ENCODE data around the gene NFIA. TPM values are rescaled to one million over a fixed set of nuclear protein-coding genes. Genes with fewer than 3 reads are reported as not detected.

The NFIA gene
- polyA plus RNA-seq, 4 donors, result 12.0 to 62.2 (median 21.4) TPM

- DNase-seq (ENCODE audit: low read depth in 4 of 4, low spot score in 3 of 4), result no peak
Observed at GRCh38 chr1:61204528-61204927, 122.2 kb downstream of the NFIA start.

GRCh38 chr1:61207416-61207815 lies 125.1 kb downstream of the NFIA start:
- no peak for DNase-seq (ENCODE audit: low read depth in 4 of 4, low spot score in 3 of 4)

- DNase-seq (ENCODE audit: low read depth in 4 of 4, low spot score in 3 of 4), result no peak
Observed at GRCh38 chr1:61208172-61208571, 125.8 kb downstream of the NFIA start.

GRCh38 chr1:61208831-61209230 lies 126.5 kb downstream of the NFIA start:
- DNase-seq (ENCODE audit: low read depth in 4 of 4, low spot score in 3 of 4), result no peak

- no peak for DNase-seq (ENCODE audit: low read depth in 4 of 4, low spot score in 3 of 4)
Observed at GRCh38 chr1:61210435-61211154, 128.2 kb downstream of the NFIA start.

- no peak for DNase-seq (ENCODE audit: low read depth in 4 of 4, low spot score in 3 of 4)
Observed at GRCh38 chr1:61213245-61214011, 131.1 kb downstream of the NFIA start.

- no peak for DNase-seq (ENCODE audit: low read depth in 4 of 4, low spot score in 3 of 4)
Observed at GRCh38 chr1:61215119-61215518, 132.8 kb downstream of the NFIA start.

GRCh38 chr1:61215676-61216289 lies 133.4 kb downstream of the NFIA start:
- DNase-seq (ENCODE audit: low read depth in 4 of 4, low spot score in 3 of 4), result no peak

GRCh38 chr1:61220536-61220935 lies 138.2 kb downstream of the NFIA start:
- DNase-seq (ENCODE audit: low read depth in 4 of 4, low spot score in 3 of 4), result no peak

- DNase-seq (ENCODE audit: low read depth in 4 of 4, low spot score in 3 of 4), result no peak
Observed at GRCh38 chr1:61221642-61222041, 139.3 kb downstream of the NFIA start.

- no peak for DNase-seq (ENCODE audit: low read depth in 4 of 4, low spot score in 3 of 4)
Observed at GRCh38 chr1:61222240-61222639, 139.9 kb downstream of the NFIA start.

- DNase-seq (ENCODE audit: low read depth in 4 of 4, low spot score in 3 of 4), result no peak
Observed at GRCh38 chr1:61223140-61223539, 140.8 kb downstream of the NFIA start.

GRCh38 chr1:61224609-61225008 lies 142.2 kb downstream of the NFIA start:
- no peak for DNase-seq (ENCODE audit: low read depth in 4 of 4, low spot score in 3 of 4)

GRCh38 chr1:61225478-61225877 lies 143.1 kb downstream of the NFIA start:
- no peak for DNase-seq (ENCODE audit: low read depth in 4 of 4, low spot score in 3 of 4)

GRCh38 chr1:61226791-61227567 lies 144.6 kb downstream of the NFIA start:
- DNase-seq (ENCODE audit: low read depth in 4 of 4, low spot score in 3 of 4), result no peak

GRCh38 chr1:61227857-61228550 lies 145.6 kb downstream of the NFIA start:
- DNase-seq (ENCODE audit: low read depth in 4 of 4, low spot score in 3 of 4), result no peak

GRCh38 chr1:61230523-61230922 lies 148.2 kb downstream of the NFIA start:
- DNase-seq (ENCODE audit: low read depth in 4 of 4, low spot score in 3 of 4), result no peak

- no peak for DNase-seq (ENCODE audit: low read depth in 4 of 4, low spot score in 3 of 4)
Observed at GRCh38 chr1:61231795-61232194, 149.4 kb downstream of the NFIA start.

GRCh38 chr1:61233121-61233660 lies 150.8 kb downstream of the NFIA start:
- DNase-seq (ENCODE audit: low read depth in 4 of 4, low spot score in 3 of 4), result no peak

- no peak for DNase-seq (ENCODE audit: low read depth in 4 of 4, low spot score in 3 of 4)
Observed at GRCh38 chr1:61234587-61234919, 152.2 kb downstream of the NFIA start.
